Neuronal stem cell (in vitro differentiated cells): ENCODE data around the gene ZFP14.

Experiments used
- DNase-seq: peaks from one replicate; pipeline ENCODE4 v3.0.0-alpha.2; 2013; ENCODE audit warnings: low spot score
- H2AFZ ChIP-seq: one replicate; pipeline ENCODE4 v1.6.1; 2013; ENCODE audit warnings: mild to moderate bottlenecking, low read length, inconsistent platforms
- H2AK5ac ChIP-seq: 2 replicates; pipeline ENCODE4 v1.6.1; 2013; ENCODE audit warnings: low read depth, mild to moderate bottlenecking, inconsistent platforms, low read length, moderate library complexity, mixed read lengths
- H2BK120ac ChIP-seq: 2 replicates; pipeline ENCODE4 v1.6.1; 2013; ENCODE audit warnings: low read depth, mild to moderate bottlenecking, inconsistent platforms, low read length, moderate library complexity, mixed read lengths
- H2BK12ac ChIP-seq: one replicate; pipeline ENCODE4 v1.6.1; 2013; ENCODE audit warnings: low read length, inconsistent platforms
- H2BK15ac ChIP-seq: 2 replicates; pipeline ENCODE4 v1.6.1; 2013; ENCODE audit warnings: mild to moderate bottlenecking, low read length, inconsistent platforms, mixed read lengths
- H2BK5ac ChIP-seq: one replicate; pipeline ENCODE4 v1.6.1; 2013; ENCODE audit warnings: inconsistent platforms, mild to moderate bottlenecking, low read length, moderate library complexity
- H3K14ac ChIP-seq: one replicate; pipeline ENCODE4 v1.6.1; 2013; ENCODE audit warnings: low read length, inconsistent platforms
- H3K18ac ChIP-seq: 2 replicates; pipeline ENCODE4 v1.6.1; 2013; ENCODE audit warnings: low read length, inconsistent platforms
- H3K23ac ChIP-seq: 2 replicates; pipeline ENCODE4 v1.6.1; 2013; ENCODE audit warnings: low read depth, mild to moderate bottlenecking, mixed read lengths, low read length, inconsistent platforms; ENCODE audit not compliant: poor library complexity
- H3K27ac ChIP-seq: replicated peaks from 3 replicates; pipeline ENCODE4 v1.5.1; 2013; ENCODE audit warnings: low read length, inconsistent platforms
- H3K27me3 ChIP-seq, 3 experiments: 2 replicates each; pipeline ENCODE4 v1.6.1; 2013; ENCODE audit warnings: low read length in 3 of 3, mild to moderate bottlenecking in 2 of 3, inconsistent platforms in 1 of 3, low read depth in 1 of 3, mixed read lengths in 1 of 3, moderate library complexity in 1 of 3; ENCODE audit not compliant: control insufficient read depth in 3 of 3, insufficient read depth in 3 of 3
- H3K36me3 ChIP-seq, 2 donors: replicated peaks in 1 of 2; 2 replicates each; pipeline ENCODE4 v1.6.1; 2013; ENCODE audit warnings: low read length in 2 of 2; ENCODE audit not compliant: control insufficient read depth in 2 of 2, insufficient read depth in 2 of 2
- H3K4ac ChIP-seq: 2 replicates; pipeline ENCODE4 v1.6.1; 2013; ENCODE audit warnings: inconsistent platforms, mild to moderate bottlenecking, low read length, moderate library complexity
- H3K4me1 ChIP-seq, 2 donors: 1 replicate in 1 of 2; 2 replicates in 1 of 2; pipeline ENCODE4 v1.6.1; 2013; ENCODE audit warnings: low read length in 2 of 2, low read depth in 1 of 2; ENCODE audit not compliant: control insufficient read depth in 2 of 2, insufficient read depth in 1 of 2
- H3K4me2 ChIP-seq: one replicate; pipeline ENCODE4 v1.6.1; 2013; ENCODE audit warnings: mild to moderate bottlenecking, low read length, inconsistent platforms; ENCODE audit not compliant: insufficient read depth, poor library complexity, severe bottlenecking
- H3K4me3 ChIP-seq, 2 donors: 2 replicates each; pipeline ENCODE4 v1.5.1; 2013; ENCODE audit warnings: low read length in 2 of 2, mild to moderate bottlenecking in 2 of 2, inconsistent platforms in 1 of 2, moderate library complexity in 1 of 2
- H3K79me1 ChIP-seq: one replicate; pipeline ENCODE4 v1.6.1; 2013; ENCODE audit warnings: low read depth, mild to moderate bottlenecking, inconsistent platforms, low read length, moderate library complexity
- H3K9ac ChIP-seq: one replicate; pipeline ENCODE4 v1.6.1; 2013; ENCODE audit warnings: mild to moderate bottlenecking, low read depth, low read length, inconsistent platforms; ENCODE audit not compliant: poor library complexity
- H3K9me3 ChIP-seq, 2 donors: replicated peaks in 1 of 2; 2 replicates each; pipeline versions ENCODE3 to v1.6.1; 2013; ENCODE audit warnings: low read length in 2 of 2, mild to moderate bottlenecking in 2 of 2, inconsistent platforms in 1 of 2, low read depth in 1 of 2, mixed read lengths in 1 of 2, moderate library complexity in 1 of 2; ENCODE audit not compliant: control insufficient read depth in 2 of 2, insufficient read depth in 1 of 2
- H4K8ac ChIP-seq: one replicate; pipeline ENCODE4 v1.6.1; 2013; ENCODE audit warnings: low read depth, mild to moderate bottlenecking, inconsistent platforms, low read length, moderate library complexity
- H4K91ac ChIP-seq: one replicate; pipeline ENCODE4 v1.6.1; 2013; ENCODE audit warnings: low read length, low read depth, mild to moderate bottlenecking, inconsistent platforms; ENCODE audit not compliant: poor library complexity
- WGBS, 2 donors: extraction: QIAGEN DNeasy Blood & Tissue Kit; methylation state at CpG; one replicate each; pipeline ENCODE4 v1.1.7; 2013; ENCODE audit warnings: missing lambda C conversion rate in 2 of 2, mixed read lengths in 1 of 2; ENCODE audit not compliant: insufficient read length in 2 of 2, insufficient replicate concordance in 1 of 2; ENCODE audit errors: extremely low coverage in 2 of 2; 5-methylcytosine and 5-hydroxymethylcytosine counted together

Gene ZFP14

DNA sequence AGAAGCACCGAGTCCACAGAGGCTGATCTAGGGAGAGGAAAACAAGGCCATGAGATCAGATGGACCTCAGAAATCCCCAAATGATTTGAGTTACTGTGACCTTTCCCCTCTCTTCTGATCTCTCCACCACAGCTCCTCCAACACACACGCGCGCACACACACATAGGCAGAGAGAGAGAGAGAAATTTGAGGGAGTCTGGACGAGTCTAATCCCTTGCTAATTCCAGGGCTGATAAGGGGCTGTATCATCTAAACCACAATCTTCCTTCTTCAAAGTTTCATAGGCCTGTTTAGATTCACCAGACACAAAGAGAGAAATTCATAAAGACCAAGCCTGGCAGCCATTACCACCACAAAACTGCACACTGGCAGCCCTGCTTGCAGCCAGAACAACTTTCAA is 30.8 kb upstream of the ZFP14 start:
- Histone ChIP-seq H2AK5ac (no peak overlapping the region), H3K14ac (no peak overlapping the region), H3K9ac (no peak overlapping the region), H3K27me3 (no peaks in the 10 kb centered on the region), H3K4me2 (no peak overlapping the region), H3K4me3 (no peak overlapping the region), H3K4ac (no peak overlapping the region), H4K91ac (no peak overlapping the region), H3K18ac (no peak overlapping the region), H2BK120ac (no peak overlapping the region), H2BK5ac (no peak overlapping the region), H2BK12ac (no peak overlapping the region), H3K27ac (no peak overlapping the region), H2BK15ac (no peak overlapping the region), H3K9me3 (peaks cover 4 to 90% of the 10 kb centered on the region in 2 donors), H3K79me1 (peaks cover 1% of the 10 kb centered on the region), H4K8ac (no peak overlapping the region), H3K4me1 (no peaks in the 10 kb centered on the region), H2AFZ (no peak overlapping the region), H3K23ac (no peak overlapping the region), H3K36me3 (peaks cover 27 to 90% of the 10 kb centered on the region in 2 donors)
- no peak for DNase-seq
- no CpG with 5 or more reads among the region's 5 CpGs for WGBS, 2 donors

DNA sequence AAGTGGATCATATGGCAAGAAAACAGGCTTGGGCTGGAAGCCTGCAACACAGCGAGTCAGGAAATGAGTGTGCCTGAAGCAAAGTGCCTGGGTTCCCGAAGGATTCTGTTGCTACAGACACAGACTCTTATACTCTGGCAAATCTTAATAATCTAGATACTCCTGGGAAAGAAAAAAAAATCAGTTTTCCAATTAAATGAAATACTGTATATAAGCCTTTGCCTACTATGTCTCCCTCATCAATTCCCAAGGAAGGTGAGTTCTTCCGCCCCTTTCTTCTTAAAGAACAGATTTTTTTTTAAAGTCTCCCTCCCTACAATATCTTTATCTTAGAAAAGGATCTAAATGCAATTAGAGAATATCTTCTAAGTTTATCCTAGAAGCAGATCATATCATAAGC is 29.1 kb upstream of the ZFP14 start:
- H2BK12ac ChIP-seq = no peak overlapping the region
- H2AK5ac ChIP-seq = no peak overlapping the region
- no peak overlapping the region for H3K14ac ChIP-seq
- no peak overlapping the region for H4K91ac ChIP-seq
- no peak overlapping the region for H2BK15ac ChIP-seq
- no peak overlapping the region for H3K27ac ChIP-seq
- no peak overlapping the region for H2BK5ac ChIP-seq
- no peak overlapping the region for H2AFZ ChIP-seq
- H3K23ac ChIP-seq = no peak overlapping the region
- no peak overlapping the region for H3K4me3 ChIP-seq
- H3K36me3 ChIP-seq = peaks cover 33 to 95% of the 10 kb centered on the region in 2 donors
- peaks cover 5 to 95% of the 10 kb centered on the region in 2 donors for H3K9me3 ChIP-seq
- no peak for DNase-seq
- no peaks in the 10 kb centered on the region for H3K27me3 ChIP-seq
- no peak overlapping the region for H3K4me2 ChIP-seq
- no peak overlapping the region for H3K9ac ChIP-seq
- no peaks in the 10 kb centered on the region for H3K4me1 ChIP-seq
- H4K8ac ChIP-seq = no peak overlapping the region
- H3K79me1 ChIP-seq = no peaks in the 10 kb centered on the region
- no peak overlapping the region for H3K18ac ChIP-seq
- H2BK120ac ChIP-seq = no peak overlapping the region
- WGBS, 2 donors = no CpG with 5 or more reads among the region's 3 CpGs
- H3K4ac ChIP-seq = no peak overlapping the region

DNA sequence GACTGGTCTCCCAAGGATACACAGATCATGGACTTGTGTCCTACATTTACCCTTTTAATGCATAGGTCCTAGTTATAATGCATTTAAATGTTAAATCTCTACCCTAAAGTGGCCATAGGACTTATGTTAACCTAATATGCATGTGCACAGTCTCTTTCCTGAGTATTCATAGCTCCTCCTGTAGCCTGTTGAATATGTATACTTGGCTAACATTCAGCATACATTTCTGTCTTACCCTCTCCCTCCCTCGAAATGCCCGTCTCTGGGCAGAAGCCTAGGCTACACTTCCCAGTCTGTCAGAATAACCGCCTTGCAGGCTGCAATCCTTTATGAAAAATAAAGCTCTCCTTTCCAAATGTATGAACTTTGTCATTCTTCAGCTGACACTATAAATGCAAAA is 25.5 kb upstream of the ZFP14 start:
- H3K14ac ChIP-seq = no peak overlapping the region
- no peak overlapping the region for H4K8ac ChIP-seq
- H2BK15ac ChIP-seq = no peak overlapping the region
- no peak overlapping the region for H3K23ac ChIP-seq
- no peaks in the 10 kb centered on the region for H3K4me1 ChIP-seq
- no peak overlapping the region for H4K91ac ChIP-seq
- no CpG with 5 or more reads among the region's 3 CpGs for WGBS, 2 donors
- H3K27me3 ChIP-seq = no peaks in the 10 kb centered on the region
- H3K4ac ChIP-seq = no peak overlapping the region
- DNase-seq = no peak
- H3K79me1 ChIP-seq = no peaks in the 10 kb centered on the region
- H2AFZ ChIP-seq = no peak overlapping the region
- no peak overlapping the region for H2BK120ac ChIP-seq
- no peak overlapping the region for H3K27ac ChIP-seq
- H3K9me3 ChIP-seq = peaks cover 4 to 85% of the 10 kb centered on the region in 2 donors
- H2BK12ac ChIP-seq = no peak overlapping the region
- H3K18ac ChIP-seq = no peak overlapping the region
- no peak overlapping the region for H2AK5ac ChIP-seq
- no peak overlapping the region for H3K9ac ChIP-seq
- peaks cover 37 to 93% of the 10 kb centered on the region in 2 donors for H3K36me3 ChIP-seq
- H2BK5ac ChIP-seq = no peak overlapping the region
- H3K4me3 ChIP-seq = no peak overlapping the region
- H3K4me2 ChIP-seq = no peak overlapping the region

DNA sequence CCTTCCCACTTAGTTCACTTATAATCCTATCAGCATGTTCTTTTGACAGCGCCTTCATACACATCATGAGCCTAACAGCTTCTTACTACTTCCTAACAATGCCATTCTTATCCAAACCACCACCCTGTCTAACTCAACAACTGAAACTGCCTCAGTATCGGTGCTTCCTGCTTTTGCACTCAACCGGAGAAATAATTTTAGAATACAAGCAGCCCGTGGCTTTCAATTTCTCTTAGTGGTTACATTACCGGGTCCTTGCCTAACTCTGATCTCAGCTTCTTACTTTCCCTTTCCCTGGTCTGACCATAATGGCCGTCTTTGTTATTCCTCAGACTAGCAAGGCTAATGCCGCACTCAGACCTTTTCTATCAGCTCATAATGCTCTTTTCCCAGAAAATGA is 22.5 kb upstream of the ZFP14 start:
- no peaks in the 10 kb centered on the region for H3K4me1 ChIP-seq
- no peak overlapping the region for H3K9ac ChIP-seq
- no peak for DNase-seq
- no peak overlapping the region for H3K18ac ChIP-seq
- H3K27ac ChIP-seq = no peak overlapping the region
- no peak overlapping the region for H2BK120ac ChIP-seq
- H3K36me3 ChIP-seq = peaks cover 31 to 95% of the 10 kb centered on the region in 2 donors
- H2AFZ ChIP-seq = no peak overlapping the region
- H3K23ac ChIP-seq = no peak overlapping the region
- H2BK15ac ChIP-seq = no peak overlapping the region
- no peak overlapping the region for H4K8ac ChIP-seq
- H3K14ac ChIP-seq = no peak overlapping the region
- H2AK5ac ChIP-seq = no peak overlapping the region
- H3K79me1 ChIP-seq = no peaks in the 10 kb centered on the region
- H3K4ac ChIP-seq = no peak overlapping the region
- peaks cover 9 to 87% of the 10 kb centered on the region in 2 donors for H3K9me3 ChIP-seq
- H4K91ac ChIP-seq = no peak overlapping the region
- no CpG with 5 or more reads among the region's 7 CpGs for WGBS, 2 donors
- no peak overlapping the region for H3K4me2 ChIP-seq
- no peak overlapping the region for H3K4me3 ChIP-seq
- no peak overlapping the region for H2BK5ac ChIP-seq
- H2BK12ac ChIP-seq = no peak overlapping the region
- no peaks in the 10 kb centered on the region for H3K27me3 ChIP-seq
